Muscle layer of duodenum (tissue), 2 donors: ENCODE measurements around the gene ARHGAP32.
"Not testable (repeated sequence)": the region's sequence is repeated elsewhere in the genome, so short reads cannot be mapped to it uniquely, and the experiment has no call there.

Experiments
- H3K27ac ChIP-seq: one replicate; pipeline ENCODE4 v1.7.0; 2013; ENCODE audit warnings: mild to moderate bottlenecking, low read length
- H3K27me3 ChIP-seq: one replicate; pipeline ENCODE4 v1.7.0; 2013; ENCODE audit warnings: low read depth, mild to moderate bottlenecking, control low read depth, low read length
- H3K36me3 ChIP-seq, 2 donors: one replicate each; pipeline ENCODE4 v1.7.0; 2013; ENCODE audit warnings: low read length in 2 of 2, control low read depth in 1 of 2, mild to moderate bottlenecking in 1 of 2; ENCODE audit not compliant: insufficient read depth in 2 of 2, control insufficient read depth in 1 of 2
- H3K4me1 ChIP-seq, 2 donors: one replicate each; pipeline ENCODE4 v1.7.0; 2013; ENCODE audit warnings: low read length in 2 of 2, mild to moderate bottlenecking in 2 of 2, control low read depth in 1 of 2, moderate library complexity in 1 of 2; ENCODE audit not compliant: insufficient read depth in 2 of 2, control insufficient read depth in 1 of 2
- H3K4me3 ChIP-seq, 2 donors: one replicate each; pipeline ENCODE4 v1.7.0; 2013; ENCODE audit warnings: low read length in 2 of 2, low read depth in 1 of 2, mild to moderate bottlenecking in 1 of 2
- H3K9me3 ChIP-seq, 2 donors: one replicate each; pipeline ENCODE4 v1.7.0; 2013; ENCODE audit warnings: low read length in 2 of 2, control low read depth in 1 of 2, mild to moderate bottlenecking in 1 of 2; ENCODE audit not compliant: control insufficient read depth in 1 of 2
- donor health status: healthy.

ARHGAP32 gene

DNA sequence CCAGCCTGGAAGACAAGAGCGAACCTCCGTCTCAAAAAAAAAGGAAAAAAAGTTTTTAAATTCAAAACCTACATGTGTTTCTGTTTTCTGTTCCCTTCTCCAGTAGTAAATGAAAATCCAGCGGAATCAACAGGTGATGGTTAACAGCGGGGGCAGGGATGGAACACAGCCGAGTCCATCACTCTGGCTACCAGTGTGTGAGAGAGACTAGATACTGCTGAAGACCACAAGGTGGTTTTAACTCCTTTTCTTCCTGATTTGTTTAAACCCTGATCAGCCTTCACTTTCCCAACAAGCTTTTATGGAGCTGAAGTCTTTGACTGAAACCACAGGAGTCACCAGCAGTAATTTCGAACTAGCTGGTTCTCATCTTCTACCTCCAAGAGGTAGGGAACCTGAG, 3.6 kb upstream of the ARHGAP32 start:
- no peaks in the 10 kb centered on the region for H3K36me3 ChIP-seq
- no peaks in the 10 kb centered on the region for H3K4me1 ChIP-seq
- H3K27ac ChIP-seq, result no peak overlapping the region
- H3K4me3 ChIP-seq, result no peak overlapping the region
- no peaks in the 10 kb centered on the region for H3K27me3 ChIP-seq
- peaks cover 0 to 3% of the 10 kb centered on the region in 2 donors for H3K9me3 ChIP-seq

DNA sequence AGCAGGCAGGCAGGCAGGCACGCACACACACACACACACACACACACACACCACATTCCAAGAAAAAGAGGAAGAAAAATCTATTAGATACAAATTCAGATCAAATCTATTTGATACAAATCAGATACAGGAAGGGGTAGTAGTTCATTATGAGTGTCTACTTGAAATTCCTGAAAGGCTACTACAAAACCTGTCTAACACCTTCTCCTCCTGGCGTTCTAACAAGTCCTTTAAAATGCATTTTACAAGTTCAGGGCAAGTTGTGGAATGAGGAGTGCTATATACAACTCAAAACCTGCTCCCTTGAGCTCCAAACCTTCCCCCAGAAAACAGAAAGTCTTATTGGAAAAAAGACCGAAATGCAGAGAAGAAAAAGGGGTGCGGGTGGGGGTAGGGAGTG, 476 bp downstream of the ARHGAP32 start:
- no peak overlapping the region for H3K27ac ChIP-seq
- no peaks in the 10 kb centered on the region for H3K4me1 ChIP-seq
- peaks cover 0 to 3% of the 10 kb centered on the region in 2 donors for H3K9me3 ChIP-seq
- no peaks in the 10 kb centered on the region for H3K36me3 ChIP-seq
- H3K4me3 ChIP-seq, result no peak overlapping the region
- no peaks in the 10 kb centered on the region for H3K27me3 ChIP-seq

DNA sequence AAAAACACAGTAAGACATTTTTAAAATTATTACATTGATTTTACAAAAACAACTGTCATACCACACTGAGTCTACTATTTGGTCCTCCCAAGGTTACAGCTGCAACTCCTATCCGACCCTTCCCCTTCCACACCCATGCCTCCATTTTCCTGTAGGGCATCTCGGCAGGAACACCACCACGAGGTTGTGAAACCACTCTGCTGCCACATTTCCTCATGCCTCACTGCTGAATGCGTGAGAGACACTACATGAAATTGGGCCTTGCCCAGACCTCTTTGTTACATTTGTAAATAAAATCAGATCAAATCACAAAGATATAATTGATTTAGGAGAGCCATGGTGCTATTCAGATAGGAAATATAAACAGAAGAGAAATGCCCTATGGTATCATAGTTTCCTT, 2.0 kb downstream of the ARHGAP32 start:
- no peak overlapping the region for H3K4me3 ChIP-seq
- no peaks in the 10 kb centered on the region for H3K36me3 ChIP-seq
- H3K4me1 ChIP-seq, result no peaks in the 10 kb centered on the region
- H3K27me3 ChIP-seq, result no peaks in the 10 kb centered on the region
- peaks cover 0 to 4% of the 10 kb centered on the region in 2 donors for H3K9me3 ChIP-seq
- no peak overlapping the region for H3K27ac ChIP-seq

DNA sequence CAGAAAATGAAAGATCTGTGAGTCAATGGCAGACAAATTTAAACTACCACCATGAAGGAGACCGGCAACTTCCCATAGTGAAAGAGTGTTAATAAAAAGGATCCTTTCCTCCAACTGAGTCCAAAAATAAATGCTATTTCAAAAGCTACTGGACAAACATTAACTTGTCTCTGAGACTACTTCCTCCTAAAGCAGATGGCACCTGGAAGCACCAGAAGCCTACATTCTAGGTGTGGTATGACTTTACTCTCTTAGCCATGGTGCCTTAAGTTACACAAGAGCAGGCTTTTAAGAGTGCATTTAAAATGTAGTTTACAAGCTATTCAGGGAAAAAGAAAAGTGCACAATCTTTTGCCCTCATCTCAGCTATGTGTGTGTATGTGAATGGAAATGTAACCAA, 2.5 kb downstream of the ARHGAP32 start:
- Histone ChIP-seq H3K4me1 (no peaks in the 10 kb centered on the region), H3K27ac (no peak overlapping the region), H3K4me3 (no peak overlapping the region), H3K36me3 (no peaks in the 10 kb centered on the region), H3K27me3 (no peaks in the 10 kb centered on the region), H3K9me3 (peaks cover 0 to 4% of the 10 kb centered on the region in 2 donors)

DNA sequence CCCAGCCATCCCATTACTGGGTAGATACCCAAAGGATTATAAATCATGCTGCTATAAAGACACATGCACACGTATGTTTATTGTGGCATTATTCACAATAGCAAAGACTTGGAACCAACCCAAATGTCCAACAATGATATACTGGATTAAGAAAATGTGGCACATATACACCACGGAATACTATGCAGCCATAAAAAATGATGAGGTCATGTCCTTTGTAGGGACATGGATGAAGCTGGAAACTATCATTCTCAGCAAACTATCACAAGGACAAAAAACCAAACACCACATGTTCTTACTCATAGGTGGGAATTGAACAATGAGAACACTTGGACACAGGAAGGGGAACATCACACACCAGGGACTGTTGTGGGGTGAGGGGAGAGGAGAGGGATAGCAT, 7.0 kb downstream of the ARHGAP32 start:
- H3K4me3 ChIP-seq, H3K9me3 ChIP-seq, H3K27me3 ChIP-seq, H3K4me1 ChIP-seq, H3K36me3 ChIP-seq, H3K27ac ChIP-seq: not testable (repeated sequence)

DNA sequence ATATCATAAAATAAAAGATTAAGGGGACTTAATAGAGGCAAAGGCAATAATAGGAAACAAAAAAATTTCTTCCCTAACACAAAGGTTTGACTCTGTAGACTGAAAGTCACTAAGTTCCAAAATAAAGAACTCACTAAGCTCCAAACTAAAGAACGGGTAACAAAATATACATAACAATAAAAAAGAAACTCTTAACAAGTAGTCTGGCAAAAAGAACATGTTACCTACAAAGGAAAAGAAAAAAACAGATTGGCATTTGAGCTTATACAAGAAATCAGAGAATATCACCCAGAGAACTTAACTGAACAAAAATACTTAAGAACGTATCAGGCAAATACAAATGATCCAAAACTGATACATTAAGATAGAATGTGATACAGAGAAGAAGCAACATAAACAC, 7.5 kb downstream of the ARHGAP32 start:
- Histone ChIP-seq H3K4me3 (no peak overlapping the region), H3K36me3 (no peaks in the 10 kb centered on the region), H3K9me3 (peaks cover 0 to 4% of the 10 kb centered on the region in 2 donors), H3K4me1 (no peaks in the 10 kb centered on the region), H3K27me3 (no peaks in the 10 kb centered on the region), H3K27ac (no peak overlapping the region)

DNA sequence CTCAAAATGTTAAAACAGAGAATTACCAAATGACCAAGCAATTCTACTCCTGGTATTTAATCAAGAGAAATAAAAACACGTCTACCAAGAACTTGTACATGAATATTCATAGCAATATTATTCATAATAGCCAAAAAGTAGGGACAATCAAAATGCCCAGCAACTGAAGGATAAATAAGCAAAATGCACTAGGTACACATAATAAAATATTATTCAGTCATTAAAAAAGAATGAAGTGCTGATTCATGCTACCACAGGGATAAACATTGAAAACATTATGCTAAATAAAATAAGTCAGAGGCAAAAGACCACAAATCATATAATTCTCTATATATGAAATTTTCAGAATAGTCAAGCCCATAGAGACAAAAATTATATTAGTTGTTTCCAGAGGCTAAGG, 24.8 kb downstream of the ARHGAP32 start:
- Histone ChIP-seq H3K4me3 (no peak overlapping the region), H3K9me3 (peaks cover 0 to 2% of the 10 kb centered on the region in 2 donors), H3K36me3 (peaks cover 0 to 5% of the 10 kb centered on the region in 2 donors), H3K27me3 (no peaks in the 10 kb centered on the region), H3K27ac (no peak overlapping the region), H3K4me1 (no peaks in the 10 kb centered on the region)

DNA sequence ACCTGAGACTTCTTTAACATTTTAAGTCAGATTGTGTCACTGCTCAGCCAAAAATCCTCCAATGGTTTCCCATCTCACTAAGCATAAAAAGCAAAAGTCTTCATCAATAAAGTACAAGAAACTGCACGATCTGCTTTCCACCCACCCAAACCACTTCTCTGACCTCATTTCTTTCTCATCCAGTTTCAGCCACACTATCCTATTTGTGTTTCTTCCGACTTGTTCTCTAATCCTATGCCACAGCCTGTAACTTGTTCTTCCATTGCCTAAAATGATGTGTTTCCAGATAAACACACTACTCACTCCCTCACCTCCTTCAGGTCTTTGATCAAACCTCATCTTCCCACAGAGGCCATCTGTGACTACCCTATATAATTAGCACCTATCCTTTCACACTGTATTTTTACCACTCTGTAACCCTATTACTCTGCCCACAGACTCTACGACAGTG, 28.4 kb downstream of the ARHGAP32 start:
- Histone ChIP-seq H3K9me3 (peaks cover 0 to 5% of the 10 kb centered on the region in 2 donors), H3K36me3 (peaks cover 0 to 5% of the 10 kb centered on the region in 2 donors), H3K27me3 (no peaks in the 10 kb centered on the region), H3K4me1 (no peaks in the 10 kb centered on the region), H3K4me3 (no peak overlapping the region), H3K27ac (no peak overlapping the region)

DNA sequence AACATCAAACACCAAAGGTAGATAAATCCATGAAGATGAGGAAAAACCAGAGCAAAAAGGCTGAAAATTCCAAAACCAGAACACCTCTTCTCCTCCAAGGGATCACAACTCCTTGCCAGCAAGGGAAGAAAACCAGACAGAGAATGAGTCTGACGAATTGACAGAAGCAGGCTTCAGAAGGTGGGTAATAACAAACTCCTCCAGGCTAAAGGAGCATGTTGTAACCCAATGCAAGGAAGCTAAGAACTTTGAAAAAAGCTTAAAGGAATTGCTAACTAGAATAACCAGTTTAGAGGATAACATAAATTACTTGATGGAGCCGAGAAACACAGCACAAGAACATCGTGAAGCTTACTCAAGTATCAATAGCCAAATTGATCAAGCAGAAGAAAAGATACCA, 35.0 kb downstream of the ARHGAP32 start:
- Histone ChIP-seq H3K36me3 (peaks cover 0 to 13% of the 10 kb centered on the region in 2 donors), H3K9me3 (peaks cover 0 to 28% of the 10 kb centered on the region in 2 donors)
- H3K4me1 ChIP-seq, H3K27ac ChIP-seq, H3K27me3 ChIP-seq, H3K4me3 ChIP-seq: not testable (repeated sequence)

DNA sequence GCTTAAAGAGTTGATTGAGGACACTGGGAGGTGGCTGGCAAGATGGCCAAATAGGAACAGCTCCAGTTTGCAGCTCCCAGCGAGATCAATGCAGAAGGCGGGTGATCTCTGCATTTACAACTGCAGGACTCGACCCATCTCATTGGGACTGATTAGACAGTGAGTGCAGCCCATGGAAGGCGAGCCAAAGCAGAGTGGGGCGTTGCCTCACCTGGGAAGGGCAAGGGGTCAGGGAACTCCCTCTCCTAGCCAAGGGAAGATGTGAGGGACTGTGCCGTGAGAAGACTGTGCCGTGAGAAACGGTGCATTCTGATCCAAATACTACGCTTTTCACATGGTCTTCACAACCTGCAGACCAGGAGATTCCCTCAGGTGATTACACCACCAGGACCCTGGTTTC, 36.4 kb downstream of the ARHGAP32 start:
- Histone ChIP-seq H3K4me3 (no peak overlapping the region), H3K27me3 (no peaks in the 10 kb centered on the region), H3K9me3 (peaks cover 0 to 37% of the 10 kb centered on the region in 2 donors), H3K36me3 (peaks cover 0 to 13% of the 10 kb centered on the region in 2 donors), H3K4me1 (no peaks in the 10 kb centered on the region), H3K27ac (no peak overlapping the region)

DNA sequence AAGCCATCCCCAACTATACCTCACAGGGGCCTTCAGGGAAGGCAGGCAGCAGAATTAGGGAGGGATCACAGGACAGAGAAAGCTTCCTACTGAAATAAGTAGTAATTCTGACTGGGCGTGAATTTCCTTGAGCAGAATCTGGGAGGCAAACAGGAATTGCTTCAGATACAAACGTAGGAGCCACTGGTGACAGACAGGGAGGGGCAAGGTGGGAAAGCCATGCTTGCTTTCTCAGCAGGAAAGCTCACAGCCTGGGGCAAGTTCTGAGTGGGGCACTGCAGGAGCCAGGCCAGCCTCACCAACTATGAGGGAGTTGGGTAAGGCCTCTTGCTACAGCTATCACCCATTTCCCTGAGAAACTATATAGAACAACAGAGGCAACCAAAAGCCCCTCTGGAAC, 43.6 kb downstream of the ARHGAP32 start:
- H3K36me3 ChIP-seq, result peaks cover 0 to 10% of the 10 kb centered on the region in 2 donors
- no peak overlapping the region for H3K4me3 ChIP-seq
- no peaks in the 10 kb centered on the region for H3K27me3 ChIP-seq
- no peaks in the 10 kb centered on the region for H3K4me1 ChIP-seq
- no peak overlapping the region for H3K27ac ChIP-seq
- H3K9me3 ChIP-seq, result peaks cover 0 to 30% of the 10 kb centered on the region in 2 donors

DNA sequence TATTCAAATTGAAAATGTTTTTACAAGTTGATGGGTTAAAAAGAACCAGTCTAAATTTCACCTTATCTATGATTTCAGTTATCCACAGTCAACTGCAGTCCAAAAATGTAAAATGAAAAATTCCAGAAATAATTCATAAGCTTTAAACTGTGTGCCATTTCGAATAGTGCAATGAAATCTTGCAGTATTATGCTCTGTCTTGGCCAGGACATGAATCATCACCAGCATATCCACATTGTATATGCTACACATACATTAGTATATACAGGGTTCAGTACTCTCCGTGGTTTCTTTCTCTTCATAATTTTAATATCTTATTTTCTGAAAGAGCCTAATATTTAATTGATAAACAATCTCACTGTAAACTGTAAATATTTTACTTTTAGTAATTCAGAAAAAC, 45.9 kb downstream of the ARHGAP32 start:
- peaks cover 0 to 11% of the 10 kb centered on the region in 2 donors for H3K9me3 ChIP-seq

More for the DNA sequence above, 45.9 kb downstream of the ARHGAP32 start:
- H3K36me3 ChIP-seq, result peaks cover 0 to 14% of the 10 kb centered on the region in 2 donors
- H3K4me1 ChIP-seq, result peaks cover 3% of the 10 kb centered on the region in 2 donors
- no peak overlapping the region for H3K4me3 ChIP-seq
- H3K27me3 ChIP-seq, result no peaks in the 10 kb centered on the region
- no peak overlapping the region for H3K27ac ChIP-seq
